WTC11 (cell line): Measurements from ENCODE around the gene AGAP1. TPM values are rescaled to one million over a fixed set of nuclear protein-coding genes. Genes with fewer than 3 reads are reported as not detected.
A peak's percentile ranks its signal among the peaks of the same experiment; 100 is the strongest.

Source experiments
- ATAC-seq: fragments of 200-7000 bp; cut with Tn5 transposase; 2 replicates; pipeline ENCODE4 v1.10.0; 2021; ENCODE audit warnings: mild to moderate bottlenecking, moderate library complexity
- CTCF ChIA-PET: fragments of 300-600 bp; sonication (Branson Sonifier 250); formaldehyde crosslinking; loops from one replicate; lab custom pipeline; 2021; ENCODE audit warnings: antibody characterized with exemption; lab: Charles Lee
- POLR2A ChIA-PET: fragments of 350-600 bp; sonication (Branson Sonifier 250); formaldehyde crosslinking; loops from one replicate; lab custom pipeline; 2021; ENCODE audit warnings: antibody characterized with exemption; lab: Charles Lee
- DNase-seq: peaks from one replicate; pipeline ENCODE4 v3.0.0; 2021; ENCODE audit warnings: low spot score
- H3K27ac Mint-ChIP-seq: 2 replicates; pipeline ENCODE4 v1.8.0; 2021; ENCODE audit warnings: mixed read lengths
- H3K27me3 Mint-ChIP-seq: 2 replicates; pipeline ENCODE4 v1.8.0; 2021; ENCODE audit warnings: low read depth, mild to moderate bottlenecking, moderate library complexity, mixed read lengths
- H3K36me3 Mint-ChIP-seq: 2 replicates; pipeline ENCODE4 v1.8.0; 2021; ENCODE audit warnings: mixed read lengths
- H3K4me1 Mint-ChIP-seq: 2 replicates; pipeline ENCODE4 v1.8.0; 2022; ENCODE audit warnings: mixed read lengths
- H3K4me3 Mint-ChIP-seq: 2 replicates; pipeline ENCODE4 v1.8.0; 2021; ENCODE audit warnings: mild to moderate bottlenecking, moderate library complexity, mixed read lengths
- H3K9me3 Mint-ChIP-seq: 2 replicates; pipeline ENCODE4 v1.8.0; 2021; ENCODE audit warnings: mixed read lengths
- ATF3 ChIP-seq: sonication (generic); formaldehyde crosslinking; conservative IDR thresholded peaks from 2 replicates; pipeline ENCODE4 v1.8.1; 2022; ENCODE audit warnings: mild to moderate bottlenecking, missing genetic modification reagents
- CBFB ChIP-seq: sonication (generic); formaldehyde crosslinking; IDR thresholded peaks from 2 replicates; pipeline ENCODE4 v1.8.1; 2022; ENCODE audit warnings: mild to moderate bottlenecking, low read depth, missing genetic modification reagents
- CREB1 ChIP-seq: sonication (generic); formaldehyde crosslinking; IDR thresholded peaks from 2 replicates; pipeline ENCODE4 v1.8.0; 2023; ENCODE audit warnings: mild to moderate bottlenecking, missing genetic modification reagents
- E2F4 ChIP-seq: sonication (generic); formaldehyde crosslinking; IDR thresholded peaks from 2 replicates; pipeline ENCODE4 v1.8.1; 2022; ENCODE audit warnings: low read depth, mild to moderate bottlenecking, moderate library complexity, missing genetic modification reagents, borderline replicate concordance
- GABPB1 ChIP-seq: sonication (generic); formaldehyde crosslinking; IDR thresholded peaks from 2 replicates; pipeline ENCODE4 v1.8.1; 2023; ENCODE audit warnings: mild to moderate bottlenecking, missing genetic modification reagents
- GRHL2 ChIP-seq: fragments of 250-450 bp; sonication (Bioruptor Pico); IDR thresholded peaks from 2 replicates; pipeline ENCODE4 v1.8.0; 2022; ENCODE audit warnings: mild to moderate bottlenecking, moderate library complexity; ENCODE audit not compliant: insufficient replicate concordance, severe bottlenecking
- GTF2I ChIP-seq: fragments of 250-450 bp; sonication (Bioruptor Pico); conservative IDR thresholded peaks from 2 replicates; pipeline ENCODE4 v1.4.0; 2021; ENCODE audit warnings: mild to moderate bottlenecking
- HMGXB4 ChIP-seq: sonication (generic); formaldehyde crosslinking; IDR thresholded peaks from 2 replicates; pipeline ENCODE4 v1.8.1; 2023; ENCODE audit warnings: mild to moderate bottlenecking, moderate library complexity, missing genetic modification reagents
- JAZF1 ChIP-seq: fragments of 250-450 bp; sonication (Bioruptor Pico); IDR thresholded peaks from 2 replicates; pipeline ENCODE4 v1.9.0; 2021; ENCODE audit warnings: moderate library complexity, mild to moderate bottlenecking, inconsistent platforms
- MLX ChIP-seq: sonication (generic); formaldehyde crosslinking; IDR thresholded peaks from 2 replicates; pipeline ENCODE4 v1.8.1; 2023; ENCODE audit warnings: mild to moderate bottlenecking, missing genetic modification reagents, moderate library complexity
- MYBL2 ChIP-seq: sonication (generic); formaldehyde crosslinking; IDR thresholded peaks from 2 replicates; pipeline ENCODE4 v1.8.1; 2023; ENCODE audit warnings: mild to moderate bottlenecking, moderate library complexity, missing genetic modification reagents
- NFATC4 ChIP-seq: fragments of 250-450 bp; sonication (Bioruptor Pico); IDR thresholded peaks from 2 replicates; pipeline ENCODE4 v1.9.0; 2021; ENCODE audit warnings: mild to moderate bottlenecking
- NFYB ChIP-seq: sonication (generic); formaldehyde crosslinking; conservative IDR thresholded peaks from 2 replicates; pipeline ENCODE4 v1.8.0; 2022; ENCODE audit warnings: low read depth, missing genetic modification reagents
- NR3C1 ChIP-seq: sonication (generic); formaldehyde crosslinking; conservative IDR thresholded peaks from 2 replicates; pipeline ENCODE4 v1.8.1; 2023; ENCODE audit warnings: low read depth, mild to moderate bottlenecking, missing genetic modification reagents
- PRDM15 ChIP-seq: sonication (generic); formaldehyde crosslinking; IDR thresholded peaks from 2 replicates; pipeline ENCODE4 v1.8.0; 2022; ENCODE audit warnings: missing genetic modification reagents
- SMAD4 ChIP-seq: sonication (generic); formaldehyde crosslinking; IDR thresholded peaks from 2 replicates; pipeline ENCODE4 v1.8.0; 2022; ENCODE audit warnings: mild to moderate bottlenecking, missing genetic modification reagents
- SOX15 ChIP-seq: fragments of 250-450 bp; sonication (Bioruptor Pico); IDR thresholded peaks from 2 replicates; pipeline ENCODE4 v1.9.0; 2021; ENCODE audit warnings: mild to moderate bottlenecking
- SP1 ChIP-seq: sonication (generic); formaldehyde crosslinking; conservative IDR thresholded peaks from 2 replicates; pipeline ENCODE4 v1.8.1; 2022; ENCODE audit warnings: missing genetic modification reagents
- TCF7 ChIP-seq: sonication (generic); formaldehyde crosslinking; IDR thresholded peaks from 2 replicates; pipeline ENCODE4 v1.8.0; 2022; ENCODE audit warnings: mild to moderate bottlenecking, low read depth, missing genetic modification reagents, moderate library complexity
- ZMAT4 ChIP-seq: fragments of 250-450 bp; sonication (Bioruptor Pico); IDR thresholded peaks from 2 replicates; pipeline ENCODE4 v1.9.0; 2021; ENCODE audit warnings: mild to moderate bottlenecking
- ZNF263 ChIP-seq: sonication (generic); formaldehyde crosslinking; IDR thresholded peaks from 2 replicates; pipeline ENCODE4 v1.8.1; 2022; ENCODE audit warnings: low read depth, mild to moderate bottlenecking, moderate library complexity, missing genetic modification reagents
- ZNF281 ChIP-seq: sonication (generic); formaldehyde crosslinking; IDR thresholded peaks from 2 replicates; pipeline ENCODE4 v1.8.0; 2023; ENCODE audit warnings: mild to moderate bottlenecking, missing genetic modification reagents
- ZNF317 ChIP-seq: sonication (generic); formaldehyde crosslinking; IDR thresholded peaks from 2 replicates; pipeline ENCODE4 v1.8.1; 2023; ENCODE audit warnings: low read depth, mild to moderate bottlenecking, moderate library complexity, missing genetic modification reagents, borderline replicate concordance
- ZNF512 ChIP-seq: sonication (generic); formaldehyde crosslinking; IDR thresholded peaks from 2 replicates; pipeline ENCODE4 v1.8.1; 2022; ENCODE audit warnings: missing genetic modification reagents, borderline replicate concordance
- total RNA-seq: library from RNA; stranded (reverse); gene quantifications from 3 replicates; pipeline ENCODE4 v1.2.3, GENCODE V29; 2021

AGAP1 gene
- total RNA-seq, 1 experiment from 2014 or later: 49.3 TPM

GRCh38 chr2:236176951-236177350 is 683.1 kb downstream of the AGAP1 start (continued):
- TF ChIP-seq E2F4 (CRISPR knock-in tag): no peak
- TF ChIP-seq ATF3 (CRISPR knock-in tag): no peak
- TF ChIP-seq CBFB (CRISPR knock-in tag): no peak
- TF ChIP-seq MYBL2 (CRISPR knock-in tag): no peak
- TF ChIP-seq GTF2I (CRISPR knock-in tag): no peak
- TF ChIP-seq NFATC4 (CRISPR knock-in tag): no peak
- no peak for TF ChIP-seq NR3C1
- no peak for TF ChIP-seq ZNF281 (CRISPR knock-in tag)
- no peak for TF ChIP-seq CREB1 (CRISPR knock-in tag)

- H3K4me1 Mint-ChIP-seq: peaks cover 49% of the 10 kb centered on the region
- POLR2A ChIA-PET: no interaction called here
- DNase-seq (peak; percentile 89), ATAC-seq (peak; percentile 72)
- H3K9me3 Mint-ChIP-seq: no peaks in the 10 kb centered on the region
- H3K36me3 Mint-ChIP-seq: no peaks in the 10 kb centered on the region
- CTCF ChIA-PET: interaction anchor here (0.6 to 3.9 kb wide), 66 partner anchors 9 to 679 kb away, joined by 3 to 41 read pairs (median 4); partner anchors contain the start of genes ACKR3 and GBX2
- peak overlapping the region; percentile 76 for H3K4me3 Mint-ChIP-seq
- peaks cover 71% of the 10 kb centered on the region for H3K27me3 Mint-ChIP-seq
- no peak overlapping the region for H3K27ac Mint-ChIP-seq
- TF ChIP-seq GABPB1 (CRISPR knock-in tag): no peak
- TF ChIP-seq ZNF317: no peak
- no peak for TF ChIP-seq MLX (CRISPR knock-in tag)
- peak; percentile 75; the same call in 1 of the 2 replicates for TF ChIP-seq HMGXB4 (CRISPR knock-in tag)
- TF ChIP-seq ZNF263: 0 out of 2 replicates have a peak, but pooled peaks have one; percentile 70
- no peak for TF ChIP-seq JAZF1 (CRISPR knock-in tag)
- TF ChIP-seq NFYB (CRISPR knock-in tag): no peak
- TF ChIP-seq PRDM15: no peak
- no peak for TF ChIP-seq GRHL2
- no peak for TF ChIP-seq TCF7 (CRISPR knock-in tag)
- TF ChIP-seq SP1 (CRISPR knock-in tag): no peak; the same call in 1 of the 2 replicates
- no peak for TF ChIP-seq ZNF512 (CRISPR knock-in tag)
- no peak for TF ChIP-seq SMAD4 (CRISPR knock-in tag)
- TF ChIP-seq ZMAT4 (CRISPR knock-in tag): no peak
- no peak for TF ChIP-seq SOX15 (CRISPR knock-in tag)
Measured at GRCh38 chr2:236177604-236177966, 683.7 kb downstream of the AGAP1 start.
